HG03139 (cell line): ENCODE data around the gene GNG7.
"Not testable (repeated sequence)": the region's sequence is repeated elsewhere in the genome, so short reads cannot be mapped to it uniquely, and the experiment has no call there.

Experiments
- ATAC-seq: cut with Tn5 transposase; IDR thresholded peaks from one replicate; pipeline ENCODE4 v1.9.1; 2021; ENCODE audit not compliant: unreplicated experiment

Gene GNG7

GRCh38 chr19:2579678-2580280 lies 122.7 kb downstream of the GNG7 start:
- ATAC-seq, result no peak

DNA sequence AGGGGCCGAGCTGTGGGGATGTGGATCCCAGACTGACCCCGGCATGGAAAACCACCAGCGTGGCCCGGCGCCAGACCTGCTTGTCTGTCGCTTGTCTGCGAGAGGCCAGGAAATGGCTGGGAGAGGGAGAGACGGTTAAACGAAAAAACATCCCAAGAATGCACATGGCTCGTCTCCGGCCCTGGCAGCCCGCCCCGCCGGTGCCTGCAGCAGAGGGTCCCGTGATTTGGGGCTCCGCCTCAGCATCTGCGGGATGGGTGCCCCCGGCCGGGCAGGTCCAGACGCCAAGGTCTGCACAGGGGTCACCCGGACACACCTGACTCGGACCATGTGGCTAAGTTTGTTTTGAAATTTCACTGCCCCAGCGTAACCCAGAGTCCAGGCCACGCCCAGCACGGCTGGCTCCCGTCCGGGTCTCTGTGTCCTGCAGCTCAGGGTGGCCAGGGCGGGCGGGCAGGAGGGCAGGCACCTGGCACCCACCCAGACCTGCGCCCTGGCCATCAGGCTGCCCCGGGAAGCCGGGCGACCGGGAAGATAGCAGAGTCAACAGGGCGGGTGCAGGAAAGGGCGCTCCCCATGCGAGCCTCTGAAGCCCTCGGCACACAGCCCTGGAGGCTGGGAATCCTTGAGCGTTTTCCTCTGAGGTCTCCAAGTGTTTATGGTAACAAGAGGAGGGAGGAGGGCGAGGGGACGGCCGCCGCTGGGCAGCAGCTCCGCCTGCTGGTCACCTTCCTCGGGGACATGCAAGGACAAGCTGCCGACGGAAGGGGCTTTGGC lies 123.4 kb downstream of the GNG7 start:
- ATAC-seq, result no peak

- ATAC-seq, result no peak
These were observed 124.1 kb downstream of the GNG7 start for GRCh38 chr19:2578391-2578890.

- no peak for ATAC-seq
These were observed 124.7 kb downstream of the GNG7 start for GRCh38 chr19:2577722-2578335.

DNA sequence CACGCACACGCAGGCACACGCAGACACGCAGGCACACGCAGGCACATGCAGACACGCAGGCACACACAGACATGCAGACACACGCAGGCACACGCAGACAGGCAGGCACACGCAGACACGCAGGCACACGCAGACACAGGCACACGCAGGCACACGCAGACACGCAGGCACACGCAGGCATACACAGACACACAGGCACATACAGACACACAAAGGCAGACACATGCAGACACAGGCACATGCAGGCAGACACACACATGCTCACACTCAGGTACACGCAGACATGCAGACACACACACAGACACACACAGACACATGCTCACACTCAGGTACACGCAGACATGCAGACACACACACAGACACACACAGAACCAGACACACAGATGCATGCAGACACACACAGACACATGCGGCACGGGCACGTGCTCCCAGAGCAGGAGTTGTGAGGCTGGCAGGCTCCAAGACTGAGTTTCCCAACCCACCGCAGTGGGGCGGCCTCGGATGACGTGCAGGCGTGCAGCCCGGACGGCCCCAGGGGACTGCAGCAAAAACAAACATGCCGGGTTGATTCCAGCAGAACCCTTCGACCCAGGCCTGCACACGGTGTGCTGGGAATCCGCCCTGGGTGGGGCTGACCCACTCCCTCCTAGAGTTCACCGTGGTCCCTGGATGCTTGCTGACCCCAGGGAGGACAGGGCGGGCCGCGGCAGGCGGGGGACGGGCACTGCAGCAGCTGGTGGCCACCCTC lies 126.6 kb downstream of the GNG7 start:
- no peak for ATAC-seq

- ATAC-seq, result no peak
These were observed 127.4 kb downstream of the GNG7 start for GRCh38 chr19:2574971-2575630.

DNA sequence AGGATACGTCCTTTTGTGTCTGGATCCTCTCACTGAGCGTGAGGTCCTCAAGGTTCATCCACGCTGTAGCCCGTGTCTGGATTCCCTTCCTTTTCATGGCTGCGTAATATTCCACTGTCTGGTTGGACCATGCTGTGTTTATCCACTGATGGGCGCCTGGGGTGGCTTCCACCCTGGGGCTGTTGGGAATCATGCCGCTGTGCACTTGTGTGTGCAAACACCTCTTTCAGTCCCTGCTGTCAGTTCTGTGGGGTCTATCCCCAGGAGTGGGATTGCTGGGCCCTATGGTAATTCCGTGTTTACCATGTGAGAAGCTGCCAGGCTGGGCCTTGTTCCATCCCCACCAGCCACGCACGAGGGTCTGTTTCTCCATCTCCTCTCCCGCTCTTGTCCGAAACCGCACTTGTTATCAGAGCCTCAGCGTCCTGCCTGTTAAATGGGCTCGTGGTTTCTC lies 128.0 kb downstream of the GNG7 start:
- no peak for ATAC-seq

- no peak for ATAC-seq
These were observed 128.6 kb downstream of the GNG7 start for GRCh38 chr19:2573916-2574315.

- ATAC-seq, result not testable (repeated sequence)
These were observed 130.3 kb downstream of the GNG7 start for GRCh38 chr19:2572152-2572551.

DNA sequence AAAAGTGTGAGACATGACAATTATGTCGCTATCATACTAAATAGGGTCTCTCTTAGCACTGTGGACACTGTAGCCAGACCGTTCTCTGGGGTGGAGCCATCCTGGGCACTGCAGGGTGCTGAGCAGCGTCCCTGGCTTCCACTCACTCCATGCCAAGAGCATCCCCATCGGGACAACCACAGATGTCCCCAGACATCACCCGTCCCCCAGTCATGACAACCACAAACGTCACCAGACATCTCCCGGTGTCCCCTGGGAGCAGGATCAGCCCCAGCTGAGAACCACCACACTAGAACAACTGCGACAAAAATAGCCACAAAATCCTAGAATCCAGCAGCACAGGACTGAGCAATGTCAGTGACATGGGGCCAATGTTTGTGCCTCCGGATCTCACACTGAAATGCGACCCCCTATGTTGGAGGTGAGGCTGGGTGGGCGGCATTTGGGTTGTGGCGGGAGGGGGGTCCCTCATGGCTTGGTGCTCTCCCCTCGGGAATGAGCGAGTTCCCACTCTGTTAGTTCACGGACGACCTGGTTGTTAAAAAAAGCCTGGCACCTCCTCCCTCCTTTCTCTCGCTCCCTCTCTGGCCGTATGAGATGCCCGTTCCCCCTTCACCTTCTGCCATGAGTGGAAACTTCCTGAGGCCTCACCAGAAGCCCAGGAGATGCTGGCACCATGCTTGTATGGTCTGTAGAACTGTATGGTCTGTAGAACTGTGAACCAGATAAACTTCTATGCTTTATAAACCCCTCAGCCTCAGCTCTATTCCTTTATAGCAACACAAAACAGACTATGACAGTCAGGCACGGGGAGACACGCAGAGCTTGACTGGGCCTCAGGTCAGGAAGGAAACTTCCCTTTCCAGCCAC lies 132.7 kb downstream of the GNG7 start:
- ATAC-seq, result no peak

- no peak for ATAC-seq
These were observed 134.5 kb downstream of the GNG7 start for GRCh38 chr19:2567996-2568395.

DNA sequence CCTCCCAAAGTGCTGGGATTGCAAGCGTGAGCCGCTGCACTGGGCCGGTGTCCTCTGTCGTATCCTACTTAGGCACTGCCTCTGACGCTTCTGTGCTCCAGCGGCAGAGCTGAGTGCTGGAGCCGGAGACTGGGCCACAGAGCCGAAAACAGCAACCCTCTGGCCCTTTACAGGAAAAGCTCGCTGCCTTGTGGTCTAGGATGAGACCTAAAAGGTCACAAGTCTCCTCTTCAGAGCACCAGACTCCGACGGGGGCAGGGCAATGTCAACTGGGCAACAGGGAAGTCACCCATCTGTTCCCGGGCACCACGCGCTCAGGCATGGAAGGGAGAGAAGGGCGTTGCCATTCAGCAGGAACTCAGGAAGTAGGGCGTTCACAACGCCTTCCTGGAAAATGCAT lies 134.9 kb downstream of the GNG7 start:
- no peak for ATAC-seq

- ATAC-seq, result not testable (repeated sequence)
These were observed 138.9 kb downstream of the GNG7 start for GRCh38 chr19:2563546-2563945.

DNA sequence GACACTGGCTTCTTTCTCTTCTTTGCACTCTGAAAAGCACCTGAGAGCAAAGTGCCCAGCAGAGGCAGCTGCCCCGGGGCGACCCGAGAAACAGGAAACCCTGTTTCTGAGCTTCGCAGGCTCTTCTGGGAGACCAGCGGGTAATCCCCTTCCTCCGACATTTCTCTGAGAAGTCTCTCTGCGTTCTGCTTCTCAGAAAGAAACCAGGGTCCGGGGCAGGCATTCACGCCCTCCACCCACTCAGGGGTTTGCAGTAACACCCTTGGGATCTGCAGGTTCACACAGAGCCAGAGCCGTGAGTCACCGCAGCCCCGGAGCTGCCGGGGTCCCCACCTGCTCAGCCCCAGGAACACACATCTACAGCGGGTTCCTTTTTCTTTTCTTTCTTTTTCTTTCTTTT lies 140.6 kb downstream of the GNG7 start:
- peak; percentile 61 for ATAC-seq

GRCh38 chr19:2561221-2561620 lies 141.3 kb downstream of the GNG7 start:
- ATAC-seq, result no peak

- no peak for ATAC-seq
These were observed 142.1 kb downstream of the GNG7 start for GRCh38 chr19:2560369-2560768.

DNA sequence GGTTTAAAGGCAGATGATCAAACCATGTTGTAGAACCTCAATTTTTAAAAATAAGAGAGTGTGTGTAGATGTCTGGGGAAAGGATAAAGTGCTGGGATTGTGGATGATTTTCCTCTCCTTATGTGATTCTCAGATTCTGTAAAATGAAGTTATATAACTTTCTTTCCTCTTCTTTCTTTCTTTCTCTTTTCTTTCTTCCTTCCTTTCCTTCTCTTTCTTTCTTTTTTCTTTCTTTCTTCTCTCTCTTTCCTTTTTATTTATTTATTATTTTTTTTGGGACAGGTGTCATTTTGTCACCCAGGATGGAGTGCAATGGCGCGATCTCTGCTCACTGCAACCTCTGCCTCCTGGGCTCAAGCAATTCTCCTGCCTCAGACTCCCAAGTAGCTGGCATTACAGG lies 144.0 kb downstream of the GNG7 start:
- no peak for ATAC-seq

- ATAC-seq, result not testable (repeated sequence)
These were observed 144.4 kb downstream of the GNG7 start for GRCh38 chr19:2558131-2558530.

DNA sequence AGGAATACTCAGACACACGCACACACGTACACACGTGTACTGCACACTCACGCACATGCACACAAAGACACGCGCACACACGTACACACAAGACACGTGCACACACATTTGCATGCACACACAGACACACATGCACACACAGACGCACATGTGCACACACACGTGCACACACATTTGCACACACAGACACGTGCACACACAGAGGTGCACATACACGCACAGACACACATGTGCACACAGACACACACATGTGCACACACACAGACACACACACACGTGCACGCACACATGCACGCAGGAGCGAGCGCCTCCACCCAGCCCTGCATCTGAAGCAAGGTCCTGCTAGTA lies 145.4 kb downstream of the GNG7 start:
- ATAC-seq, result no peak
